ENCODE data around the gene PRPF39. TPM values are rescaled to one million over a fixed set of nuclear protein-coding genes. Genes with fewer than 3 reads are reported as not detected.
"Not testable (repeated sequence)": the region's sequence is repeated elsewhere in the genome, so short reads cannot be mapped to it uniquely, and the experiment has no call there.

PRPF39 gene
- total RNA-seq, 1 donor from 2014 or later = 12.9 TPM

- intact Hi-C loops (cut with DNase I) = no loop called here
- ATAC-seq (ENCODE audit: poor library complexity) (no peak), DNase-seq (no peak)
Measured at GRCh38 chr14:45078323-45078722, 5.6 kb upstream of the PRPF39 start.

GRCh38 chr14:45080416-45080968, 3.4 kb upstream of the PRPF39 start:
- ATAC-seq (ENCODE audit: poor library complexity); DNase-seq; intact Hi-C loops (cut with DNase I): not testable (repeated sequence)

- intact Hi-C loops (cut with DNase I); ATAC-seq (ENCODE audit: poor library complexity): not testable (repeated sequence)
Measured at GRCh38 chr14:45081096-45081495, 2.8 kb upstream of the PRPF39 start.

GRCh38 chr14:45082420-45082819, 1.5 kb upstream of the PRPF39 start:
- DNase-seq (no peak), ATAC-seq (ENCODE audit: poor library complexity) (no peak)
- intact Hi-C loops (cut with DNase I) = no loop called here

More at GRCh38 chr14:45081096-45081495, 2.8 kb upstream of the PRPF39 start:
- DNase-seq = not testable (repeated sequence)

GRCh38 chr14:45083617-45083975, 320 bp upstream of the PRPF39 start:
- DNase-seq (no peak), ATAC-seq (ENCODE audit: poor library complexity) (no peak)
- intact Hi-C loops (cut with DNase I) = no loop called here

GRCh38 chr14:45084946-45085346, 1.0 kb downstream of the PRPF39 start:
- intact Hi-C loops (cut with DNase I) = no loop called here
- no peak for DNase-seq
- ATAC-seq (ENCODE audit: poor library complexity) = no peak

- ATAC-seq (ENCODE audit: poor library complexity) (no peak), DNase-seq (no peak)
- intact Hi-C loops (cut with DNase I) = no loop called here
Measured at GRCh38 chr14:45089813-45090212, 5.9 kb downstream of the PRPF39 start.

GRCh38 chr14:45091710-45092109, 7.8 kb downstream of the PRPF39 start:
- ATAC-seq (ENCODE audit: poor library complexity) (no peak), DNase-seq (no peak)
- intact Hi-C loops (cut with DNase I) = no loop called here

- intact Hi-C loops (cut with DNase I) = no loop called here
- ATAC-seq (ENCODE audit: poor library complexity) = no peak
- no peak for DNase-seq
Measured at GRCh38 chr14:45094275-45094674, 10.4 kb downstream of the PRPF39 start.

GRCh38 chr14:45095143-45095542, 11.2 kb downstream of the PRPF39 start:
- no peak for DNase-seq
- intact Hi-C loops (cut with DNase I) = no loop called here
- no peak for ATAC-seq (ENCODE audit: poor library complexity)

GRCh38 chr14:45096218-45096617, 12.3 kb downstream of the PRPF39 start:
- DNase-seq (no peak), ATAC-seq (ENCODE audit: poor library complexity) (no peak)
- intact Hi-C loops (cut with DNase I) = no loop called here

GRCh38 chr14:45103806-45104205, 19.9 kb downstream of the PRPF39 start:
- DNase-seq (no peak), ATAC-seq (ENCODE audit: poor library complexity) (no peak)
- intact Hi-C loops (cut with DNase I) = no loop called here

GRCh38 chr14:45104561-45104960, 20.6 kb downstream of the PRPF39 start:
- DNase-seq = no peak
- intact Hi-C loops (cut with DNase I) = no loop called here
- no peak for ATAC-seq (ENCODE audit: poor library complexity)

- ATAC-seq (ENCODE audit: poor library complexity) = no peak
- intact Hi-C loops (cut with DNase I) = no loop called here
Measured at GRCh38 chr14:45112896-45113781, 29.2 kb downstream of the PRPF39 start.

GRCh38 chr14:45114327-45114726, 30.4 kb downstream of the PRPF39 start:
- ATAC-seq (ENCODE audit: poor library complexity) = no peak
- no peak for DNase-seq
- intact Hi-C loops (cut with DNase I) = no loop called here

More at GRCh38 chr14:45112896-45113781, 29.2 kb downstream of the PRPF39 start:
- DNase-seq = no peak

GRCh38 chr14:45118594-45118993, 34.7 kb downstream of the PRPF39 start:
- intact Hi-C loops (cut with DNase I) = no loop called here
- no peak for ATAC-seq (ENCODE audit: poor library complexity)
- no peak for DNase-seq

- intact Hi-C loops (cut with DNase I) = no loop called here
- DNase-seq (no peak), ATAC-seq (ENCODE audit: poor library complexity) (no peak)
Measured at GRCh38 chr14:45120096-45120495, 36.2 kb downstream of the PRPF39 start.

- no peak for DNase-seq
- intact Hi-C loops (cut with DNase I) = no loop called here
- ATAC-seq (ENCODE audit: poor library complexity) = no peak
Measured at GRCh38 chr14:45123271-45123670, 39.4 kb downstream of the PRPF39 start.

GRCh38 chr14:45125754-45126153, 41.8 kb downstream of the PRPF39 start:
- no peak for DNase-seq
- intact Hi-C loops (cut with DNase I) = no loop called here

GRCh38 chr14:45128963-45129629, 45.2 kb downstream of the PRPF39 start:
- intact Hi-C loops (cut with DNase I) = no loop called here
- ATAC-seq (ENCODE audit: poor library complexity) (no peak), DNase-seq (no peak)

More at GRCh38 chr14:45125754-45126153, 41.8 kb downstream of the PRPF39 start:
- no peak for ATAC-seq (ENCODE audit: poor library complexity)
